HL-60 (cell line): ENCODE data around the gene ENTPD1.

Experiments used
- DNase-seq, 2 experiments: peaks; one replicate each; pipeline ENCODE4 v3.0.0-alpha.2; 2010 to 2020; ENCODE audit warnings: low read depth in 1 of 2, low spot score in 1 of 2
- H3K27ac ChIP-seq: fragments of 250-450 bp; sonication (Bioruptor Pico); replicated peaks from 2 replicates; pipeline ENCODE4 v1.5.1; 2020; ENCODE audit warnings: mild to moderate bottlenecking, moderate library complexity
- H3K27me3 ChIP-seq: fragments of 250-450 bp; sonication (Bioruptor Pico); 2 replicates; pipeline ENCODE4 v1.5.1; 2021; ENCODE audit warnings: mild to moderate bottlenecking, moderate library complexity; ENCODE audit not compliant: insufficient read depth, poor library complexity, severe bottlenecking
- H3K4me3 ChIP-seq: replicated peaks from 2 replicates; pipeline ENCODE4 v1.5.1; 2011; ENCODE audit warnings: mild to moderate bottlenecking, control low read depth, low read length; ENCODE audit not compliant: insufficient read depth
- CTCF ChIP-seq: IDR thresholded peaks from one replicate; pipeline ENCODE4 v1.5.1; 2011; ENCODE audit warnings: low read length, control low read depth, inconsistent platforms; ENCODE audit not compliant: insufficient read depth
- GABPA ChIP-seq: IDR thresholded peaks from 2 replicates; pipeline ENCODE4 v1.6.1; 2012; ENCODE audit warnings: low read depth
- POLR2AphosphoS5 ChIP-seq: IDR thresholded peaks from 2 replicates; pipeline ENCODE4 v1.6.1; 2012; ENCODE audit warnings: low read depth
- SPI1 ChIP-seq: IDR thresholded peaks from 2 replicates; pipeline ENCODE4 v1.6.1; 2012; ENCODE audit warnings: low read depth, mild to moderate bottlenecking, borderline replicate concordance
- TF ChIP-seq, protein P1 (sequence below): IDR thresholded peaks from 2 replicates; pipeline ENCODE4 v1.6.1; 2012; ENCODE audit warnings: low read depth; ENCODE audit not compliant: insufficient replicate concordance

The ENTPD1 gene

DNA sequence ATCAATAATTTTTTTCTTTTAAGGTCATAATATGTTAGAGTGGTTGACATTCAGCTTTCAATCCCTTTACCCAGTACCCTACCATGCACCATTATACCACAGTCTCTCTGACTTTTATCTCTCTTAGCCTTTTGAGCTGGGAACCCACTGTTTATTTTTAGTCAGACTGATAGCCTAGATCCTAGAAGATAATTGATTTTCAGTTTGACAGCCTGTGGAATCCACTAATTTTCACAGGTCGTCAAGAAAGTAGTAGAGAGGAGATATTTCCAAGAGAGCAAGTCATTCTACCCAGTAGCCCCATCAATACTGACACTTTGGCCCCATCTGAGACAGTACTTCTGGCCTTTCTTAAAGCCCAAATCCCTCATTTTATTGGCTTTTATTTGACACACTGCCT lies 84.7 kb downstream of the ENTPD1 start:
- H3K27ac ChIP-seq, result no peak overlapping the region
- no peak overlapping the region for H3K4me3 ChIP-seq
- no peak for DNase-seq
- no peaks in the 10 kb centered on the region for H3K27me3 ChIP-seq
- TF ChIP-seq CTCF, result no peak
- TF ChIP-seq POLR2AphosphoS5, result no peak
- no peak for TF ChIP-seq GABPA
- TF ChIP-seq, protein P1, sequence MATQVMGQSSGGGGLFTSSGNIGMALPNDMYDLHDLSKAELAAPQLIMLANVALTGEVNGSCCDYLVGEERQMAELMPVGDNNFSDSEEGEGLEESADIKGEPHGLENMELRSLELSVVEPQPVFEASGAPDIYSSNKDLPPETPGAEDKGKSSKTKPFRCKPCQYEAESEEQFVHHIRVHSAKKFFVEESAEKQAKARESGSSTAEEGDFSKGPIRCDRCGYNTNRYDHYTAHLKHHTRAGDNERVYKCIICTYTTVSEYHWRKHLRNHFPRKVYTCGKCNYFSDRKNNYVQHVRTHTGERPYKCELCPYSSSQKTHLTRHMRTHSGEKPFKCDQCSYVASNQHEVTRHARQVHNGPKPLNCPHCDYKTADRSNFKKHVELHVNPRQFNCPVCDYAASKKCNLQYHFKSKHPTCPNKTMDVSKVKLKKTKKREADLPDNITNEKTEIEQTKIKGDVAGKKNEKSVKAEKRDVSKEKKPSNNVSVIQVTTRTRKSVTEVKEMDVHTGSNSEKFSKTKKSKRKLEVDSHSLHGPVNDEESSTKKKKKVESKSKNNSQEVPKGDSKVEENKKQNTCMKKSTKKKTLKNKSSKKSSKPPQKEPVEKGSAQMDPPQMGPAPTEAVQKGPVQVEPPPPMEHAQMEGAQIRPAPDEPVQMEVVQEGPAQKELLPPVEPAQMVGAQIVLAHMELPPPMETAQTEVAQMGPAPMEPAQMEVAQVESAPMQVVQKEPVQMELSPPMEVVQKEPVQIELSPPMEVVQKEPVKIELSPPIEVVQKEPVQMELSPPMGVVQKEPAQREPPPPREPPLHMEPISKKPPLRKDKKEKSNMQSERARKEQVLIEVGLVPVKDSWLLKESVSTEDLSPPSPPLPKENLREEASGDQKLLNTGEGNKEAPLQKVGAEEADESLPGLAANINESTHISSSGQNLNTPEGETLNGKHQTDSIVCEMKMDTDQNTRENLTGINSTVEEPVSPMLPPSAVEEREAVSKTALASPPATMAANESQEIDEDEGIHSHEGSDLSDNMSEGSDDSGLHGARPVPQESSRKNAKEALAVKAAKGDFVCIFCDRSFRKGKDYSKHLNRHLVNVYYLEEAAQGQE, result no peak
- no peak for TF ChIP-seq SPI1

DNA sequence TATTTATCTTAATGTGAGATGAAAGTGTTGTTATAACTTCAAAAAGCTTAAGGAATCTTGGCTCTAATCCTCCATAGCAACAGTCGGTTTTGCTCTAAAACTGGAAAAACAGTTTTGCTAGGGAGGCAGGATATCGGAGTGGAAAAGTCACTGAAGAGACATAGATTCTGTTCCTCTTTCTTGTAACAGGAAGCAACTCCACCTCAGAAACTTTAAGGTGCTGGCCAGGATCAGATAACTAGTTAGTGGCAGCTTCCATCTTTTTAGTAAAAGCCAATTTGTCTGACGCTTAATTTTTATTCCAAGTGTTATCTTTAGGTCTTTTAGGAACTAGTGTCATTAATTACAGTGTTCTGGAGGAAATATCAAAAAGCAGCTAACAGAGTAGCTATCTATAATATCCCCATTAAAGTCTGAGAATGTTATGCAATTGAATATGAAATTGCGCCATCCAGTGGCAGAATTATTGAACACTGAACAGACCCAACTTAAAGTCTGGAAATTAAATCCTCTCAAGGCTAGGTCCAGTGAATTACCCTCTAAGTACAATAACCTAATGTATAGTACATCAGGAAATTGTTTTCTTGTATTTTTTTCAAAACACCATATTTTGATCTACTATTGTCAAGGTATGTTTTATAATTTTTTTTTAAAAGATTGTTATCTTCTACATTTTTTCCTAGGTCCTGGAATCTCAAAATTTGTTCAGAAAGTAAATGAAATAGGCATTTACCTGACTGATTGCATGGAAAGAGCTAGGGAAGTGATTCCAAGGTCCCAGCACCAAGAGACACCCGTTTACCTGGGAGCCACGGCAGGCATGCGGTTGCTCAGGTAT lies 85.9 kb downstream of the ENTPD1 start:
- TF ChIP-seq CTCF (peak; percentile 46), GABPA (no peak), POLR2AphosphoS5 (no peak), SPI1 (peak; percentile 91)
- TF ChIP-seq, protein P1, result no peak
- peak overlapping the region; percentile 61 for H3K27ac ChIP-seq
- no peaks in the 10 kb centered on the region for H3K27me3 ChIP-seq
- peak in 1 of 2 experiments; percentile 62 for DNase-seq
- H3K4me3 ChIP-seq, result no peak overlapping the region

DNA sequence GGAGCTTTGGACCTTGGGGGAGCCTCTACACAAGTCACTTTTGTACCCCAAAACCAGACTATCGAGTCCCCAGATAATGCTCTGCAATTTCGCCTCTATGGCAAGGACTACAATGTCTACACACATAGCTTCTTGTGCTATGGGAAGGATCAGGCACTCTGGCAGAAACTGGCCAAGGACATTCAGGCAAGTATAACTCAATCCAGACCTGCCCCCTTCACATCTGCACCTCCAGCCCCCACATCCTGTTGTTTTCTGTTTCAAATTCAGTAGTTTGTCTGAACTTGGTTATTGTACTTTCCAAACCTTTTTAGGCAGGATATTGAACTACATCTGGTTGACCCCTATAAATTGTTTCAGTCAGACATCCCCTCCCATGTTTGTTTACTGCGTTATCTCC lies 89.4 kb downstream of the ENTPD1 start:
- no peak for TF ChIP-seq POLR2AphosphoS5
- no peak for TF ChIP-seq SPI1
- TF ChIP-seq GABPA, result no peak
- no peak for TF ChIP-seq CTCF
- TF ChIP-seq, protein P1, result no peak
- Histone ChIP-seq H3K4me3 (no peak overlapping the region), H3K27ac (no peak overlapping the region), H3K27me3 (no peaks in the 10 kb centered on the region)
- DNase-seq, result no peak
